Nephron progenitor cell (in vitro differentiated cells): ENCODE results near the gene STOX1.
"Not testable (repeated sequence)": the region's sequence is repeated elsewhere in the genome, so short reads cannot be mapped to it uniquely, and the experiment has no call there.

ENCODE experiments used
- DNase-seq: peaks from one replicate; pipeline ENCODE4 v3.0.0; 2021
- H3K27ac Mint-ChIP-seq: 2 replicates; pipeline ENCODE4 v1.8.0; 2021; ENCODE audit warnings: mild to moderate bottlenecking, moderate library complexity, mixed read lengths
- H3K27me3 Mint-ChIP-seq: 2 replicates; pipeline ENCODE4 v1.8.0; 2021; ENCODE audit warnings: mild to moderate bottlenecking, low read depth, mixed read lengths; ENCODE audit not compliant: poor library complexity
- H3K36me3 Mint-ChIP-seq: 2 replicates; pipeline ENCODE4 v1.8.0; 2021; ENCODE audit warnings: low read depth, mixed read lengths
- H3K4me1 Mint-ChIP-seq: 2 replicates; pipeline ENCODE4 v1.8.0; 2021; ENCODE audit warnings: mixed read lengths
- H3K4me3 Mint-ChIP-seq: 2 replicates; pipeline ENCODE4 v1.8.0; 2021; ENCODE audit warnings: mild to moderate bottlenecking, moderate library complexity, mixed read lengths
- H3K9me3 Mint-ChIP-seq: 2 replicates; pipeline ENCODE4 v1.8.0; 2021; ENCODE audit warnings: mild to moderate bottlenecking, moderate library complexity, mixed read lengths
- CTCF ChIP-seq: fragments of 200-600 bp; sonication (generic); IDR thresholded peaks from 2 replicates; pipeline ENCODE4 v1.5.0; 2021; ENCODE audit warnings: antibody characterized with exemption

Gene STOX1

GRCh38 chr10:68902382-68902781 is 75.1 kb downstream of the STOX1 start:
- no peak for DNase-seq
- Mint-ChIP-seq H3K9me3 (no peaks in the 10 kb centered on the region), H3K27ac (peak overlapping the region; percentile 27), H3K27me3 (no peaks in the 10 kb centered on the region), H3K4me3 (peak overlapping the region; percentile 93), H3K36me3 (peaks cover 27% of the 10 kb centered on the region), H3K4me1 (peaks cover 55% of the 10 kb centered on the region)
- TF ChIP-seq CTCF = no peak

GRCh38 chr10:68924593-68924992 is 97.3 kb downstream of the STOX1 start:
- Mint-ChIP-seq H3K4me3 (no peak overlapping the region), H3K9me3 (no peaks in the 10 kb centered on the region), H3K36me3 (peaks cover 58% of the 10 kb centered on the region), H3K27ac (no peak overlapping the region), H3K4me1 (no peaks in the 10 kb centered on the region), H3K27me3 (no peaks in the 10 kb centered on the region)
- TF ChIP-seq CTCF = no peak
- DNase-seq = no peak

- Mint-ChIP-seq H3K9me3 (no peaks in the 10 kb centered on the region), H3K36me3 (peaks cover 58% of the 10 kb centered on the region), H3K4me3 (no peak overlapping the region), H3K4me1 (no peaks in the 10 kb centered on the region), H3K27me3 (no peaks in the 10 kb centered on the region), H3K27ac (peak overlapping the region; percentile 91)
- TF ChIP-seq CTCF = no peak
- DNase-seq = no peak
Measured at GRCh38 chr10:68925489-68925888, 98.2 kb downstream of the STOX1 start.

- DNase-seq, H3K9me3 Mint-ChIP-seq, H3K27me3 Mint-ChIP-seq, H3K4me3 Mint-ChIP-seq, H3K4me1 Mint-ChIP-seq: not testable (repeated sequence)
- Mint-ChIP-seq H3K36me3 (peaks cover 67% of the 10 kb centered on the region), H3K27ac (peak overlapping the region; percentile 78)
Measured at GRCh38 chr10:68929157-68929556, 101.8 kb downstream of the STOX1 start.

GRCh38 chr10:68929888-68930287 is 102.6 kb downstream of the STOX1 start:
- H3K27ac Mint-ChIP-seq, H3K4me1 Mint-ChIP-seq, H3K4me3 Mint-ChIP-seq, H3K27me3 Mint-ChIP-seq, H3K9me3 Mint-ChIP-seq, DNase-seq: not testable (repeated sequence)
- H3K36me3 Mint-ChIP-seq = peaks cover 67% of the 10 kb centered on the region

- not testable (repeated sequence) for H3K4me1 Mint-ChIP-seq, H3K4me3 Mint-ChIP-seq, H3K27me3 Mint-ChIP-seq, H3K9me3 Mint-ChIP-seq, H3K27ac Mint-ChIP-seq, DNase-seq
- H3K36me3 Mint-ChIP-seq = peaks cover 74% of the 10 kb centered on the region
Measured at GRCh38 chr10:68932860-68933259, 105.5 kb downstream of the STOX1 start.

- H3K27ac Mint-ChIP-seq = no peak overlapping the region
- no peaks in the 10 kb centered on the region for H3K27me3 Mint-ChIP-seq
- peaks cover 70% of the 10 kb centered on the region for H3K36me3 Mint-ChIP-seq
- no peak overlapping the region for H3K4me3 Mint-ChIP-seq
- TF ChIP-seq CTCF = no peak
- no peaks in the 10 kb centered on the region for H3K9me3 Mint-ChIP-seq
- no peak for DNase-seq
- H3K4me1 Mint-ChIP-seq = no peaks in the 10 kb centered on the region
Measured at GRCh38 chr10:68934994-68935393, 107.7 kb downstream of the STOX1 start.

GRCh38 chr10:68938117-68938516 is 110.8 kb downstream of the STOX1 start:
- no peaks in the 10 kb centered on the region for H3K27me3 Mint-ChIP-seq
- H3K36me3 Mint-ChIP-seq = peaks cover 49% of the 10 kb centered on the region
- H3K27ac Mint-ChIP-seq = no peak overlapping the region
- H3K4me3 Mint-ChIP-seq = no peak overlapping the region
- DNase-seq = no peak
- H3K9me3 Mint-ChIP-seq = no peaks in the 10 kb centered on the region
- no peaks in the 10 kb centered on the region for H3K4me1 Mint-ChIP-seq
- no peak for TF ChIP-seq CTCF
